ENCODE data around the gene ALB. TPM values are rescaled to one million over a fixed set of nuclear protein-coding genes. Genes with fewer than 3 reads are reported as not detected.

Gene ALB
- total RNA-seq, 1 donor from 2014 or later, result 113 TPM

GRCh38 chr4:73437558-73437956 lies 33.5 kb downstream of the ALB start:
- Mint-ChIP-seq H3K4me1 (ENCODE audit: unreplicated experiment) (no peaks in the 10 kb centered on the region), H3K27me3 (no peaks in the 10 kb centered on the region), H3K4me3 (no peak overlapping the region), H3K36me3 (no peaks in the 10 kb centered on the region), H3K27ac (no peak overlapping the region), H3K9me3 (no peaks in the 10 kb centered on the region)
- TF ChIP-seq, protein P1, sequence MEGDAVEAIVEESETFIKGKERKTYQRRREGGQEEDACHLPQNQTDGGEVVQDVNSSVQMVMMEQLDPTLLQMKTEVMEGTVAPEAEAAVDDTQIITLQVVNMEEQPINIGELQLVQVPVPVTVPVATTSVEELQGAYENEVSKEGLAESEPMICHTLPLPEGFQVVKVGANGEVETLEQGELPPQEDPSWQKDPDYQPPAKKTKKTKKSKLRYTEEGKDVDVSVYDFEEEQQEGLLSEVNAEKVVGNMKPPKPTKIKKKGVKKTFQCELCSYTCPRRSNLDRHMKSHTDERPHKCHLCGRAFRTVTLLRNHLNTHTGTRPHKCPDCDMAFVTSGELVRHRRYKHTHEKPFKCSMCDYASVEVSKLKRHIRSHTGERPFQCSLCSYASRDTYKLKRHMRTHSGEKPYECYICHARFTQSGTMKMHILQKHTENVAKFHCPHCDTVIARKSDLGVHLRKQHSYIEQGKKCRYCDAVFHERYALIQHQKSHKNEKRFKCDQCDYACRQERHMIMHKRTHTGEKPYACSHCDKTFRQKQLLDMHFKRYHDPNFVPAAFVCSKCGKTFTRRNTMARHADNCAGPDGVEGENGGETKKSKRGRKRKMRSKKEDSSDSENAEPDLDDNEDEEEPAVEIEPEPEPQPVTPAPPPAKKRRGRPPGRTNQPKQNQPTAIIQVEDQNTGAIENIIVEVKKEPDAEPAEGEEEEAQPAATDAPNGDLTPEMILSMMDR (conservative IDR thresholded peaks at IDR 0.05), result no peak
- DNase-seq (ENCODE audit: extremely low spot score, unreplicated experiment), result no peak

- H3K27me3 Mint-ChIP-seq, result no peaks in the 10 kb centered on the region
- no peak overlapping the region for H3K27ac Mint-ChIP-seq
- DNase-seq (ENCODE audit: extremely low spot score, unreplicated experiment), result no peak
- TF ChIP-seq, protein P1 (conservative IDR thresholded peaks at IDR 0.05), result no peak
- H3K4me3 Mint-ChIP-seq, result no peak overlapping the region
- no peaks in the 10 kb centered on the region for H3K9me3 Mint-ChIP-seq
- no peaks in the 10 kb centered on the region for H3K36me3 Mint-ChIP-seq
- no peaks in the 10 kb centered on the region for H3K4me1 Mint-ChIP-seq (ENCODE audit: unreplicated experiment)
These were observed 34.0 kb downstream of the ALB start for GRCh38 chr4:73438048-73438447.

DNA sequence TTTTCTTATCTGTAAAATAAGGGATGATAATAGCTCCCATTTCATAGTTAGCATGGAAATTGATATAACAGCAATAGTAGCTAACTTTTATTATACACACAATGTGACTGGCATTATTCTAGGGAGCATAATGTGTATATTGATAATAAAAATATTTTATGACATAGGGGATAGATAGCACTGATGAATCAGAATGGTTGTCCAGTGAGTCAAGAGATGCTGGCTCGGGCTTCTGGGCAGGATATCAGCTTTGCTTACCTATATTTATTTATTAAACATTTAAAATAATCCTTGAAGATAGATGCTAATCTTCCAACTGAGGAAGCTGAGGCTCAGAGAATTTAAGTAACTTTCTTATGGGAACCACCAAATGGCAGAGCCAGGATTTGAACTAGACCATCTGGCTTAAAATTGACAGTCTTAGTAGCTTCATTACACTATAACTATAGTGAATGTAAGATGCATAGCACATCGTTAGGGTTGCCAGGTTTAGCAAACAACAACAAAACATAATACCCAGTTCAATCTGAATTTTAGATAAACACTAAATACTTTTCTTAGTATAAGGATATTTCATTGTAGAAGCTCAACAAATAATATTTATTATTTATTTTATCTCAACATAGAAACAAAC lies 34.6 kb downstream of the ALB start:
- no peaks in the 10 kb centered on the region for H3K9me3 Mint-ChIP-seq
- H3K27ac Mint-ChIP-seq, result no peak overlapping the region
- H3K4me1 Mint-ChIP-seq (ENCODE audit: unreplicated experiment), result no peaks in the 10 kb centered on the region
- no peak for DNase-seq (ENCODE audit: extremely low spot score, unreplicated experiment)
- H3K36me3 Mint-ChIP-seq, result no peaks in the 10 kb centered on the region
- H3K27me3 Mint-ChIP-seq, result no peaks in the 10 kb centered on the region
- H3K4me3 Mint-ChIP-seq, result no peak overlapping the region
- TF ChIP-seq, protein P1 (conservative IDR thresholded peaks at IDR 0.05), result no peak

GRCh38 chr4:73439445-73439844 lies 35.4 kb downstream of the ALB start:
- TF ChIP-seq, protein P1 (conservative IDR thresholded peaks at IDR 0.05), result no peak
- no peaks in the 10 kb centered on the region for H3K27me3 Mint-ChIP-seq
- no peaks in the 10 kb centered on the region for H3K36me3 Mint-ChIP-seq
- no peak for DNase-seq (ENCODE audit: extremely low spot score, unreplicated experiment)
- H3K27ac Mint-ChIP-seq, result no peak overlapping the region
- H3K9me3 Mint-ChIP-seq, result no peaks in the 10 kb centered on the region
- no peak overlapping the region for H3K4me3 Mint-ChIP-seq
- H3K4me1 Mint-ChIP-seq (ENCODE audit: unreplicated experiment), result no peaks in the 10 kb centered on the region

DNA sequence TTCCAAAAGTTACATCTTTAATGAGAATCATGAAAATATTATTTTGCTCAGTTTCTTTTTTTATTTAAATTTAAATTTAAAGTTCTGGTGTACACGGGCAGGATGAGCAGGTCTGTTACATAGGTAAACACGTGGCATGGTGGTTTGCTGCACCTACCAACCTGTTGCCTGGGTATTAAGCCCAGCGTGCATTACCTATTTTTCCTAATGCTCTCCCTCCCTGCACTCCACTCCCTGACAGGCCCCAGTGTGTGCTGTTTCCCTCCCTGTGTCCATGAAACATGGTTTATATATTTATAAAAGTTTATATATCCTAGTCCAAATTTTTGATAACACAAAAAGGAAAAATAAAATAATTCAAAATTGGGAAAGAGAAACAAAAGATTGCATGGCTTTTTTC lies 35.9 kb downstream of the ALB start:
- Mint-ChIP-seq H3K4me3 (no peak overlapping the region), H3K4me1 (ENCODE audit: unreplicated experiment) (no peaks in the 10 kb centered on the region), H3K27me3 (no peaks in the 10 kb centered on the region), H3K36me3 (no peaks in the 10 kb centered on the region), H3K9me3 (no peaks in the 10 kb centered on the region), H3K27ac (no peak overlapping the region)
- TF ChIP-seq, protein P1 (conservative IDR thresholded peaks at IDR 0.05), result no peak
- no peak for DNase-seq (ENCODE audit: extremely low spot score, unreplicated experiment)

GRCh38 chr4:73440653-73441052 lies 36.6 kb downstream of the ALB start:
- DNase-seq (ENCODE audit: extremely low spot score, unreplicated experiment), result no peak
- H3K4me3 Mint-ChIP-seq, result no peak overlapping the region
- H3K27ac Mint-ChIP-seq, result no peak overlapping the region
- H3K4me1 Mint-ChIP-seq (ENCODE audit: unreplicated experiment), result no peaks in the 10 kb centered on the region
- no peaks in the 10 kb centered on the region for H3K36me3 Mint-ChIP-seq
- H3K9me3 Mint-ChIP-seq, result no peaks in the 10 kb centered on the region
- no peaks in the 10 kb centered on the region for H3K27me3 Mint-ChIP-seq
- TF ChIP-seq, protein P1 (conservative IDR thresholded peaks at IDR 0.05), result no peak

Measured in type B pancreatic cell (in vitro differentiated cells).